ENCODE results near the gene CCNI2.

Gene CCNI2

GRCh38 chr5:132750471-132751230 lies 3.4 kb downstream of the CCNI2 start:
- no peak for DNase-seq (ENCODE audit: low spot score)

GRCh38 chr5:132751444-132751843 lies 4.2 kb downstream of the CCNI2 start:
- no peak for DNase-seq (ENCODE audit: low spot score)

- no peak for DNase-seq (ENCODE audit: low spot score)
Measured at GRCh38 chr5:132751971-132752580, 4.8 kb downstream of the CCNI2 start.

DNA sequence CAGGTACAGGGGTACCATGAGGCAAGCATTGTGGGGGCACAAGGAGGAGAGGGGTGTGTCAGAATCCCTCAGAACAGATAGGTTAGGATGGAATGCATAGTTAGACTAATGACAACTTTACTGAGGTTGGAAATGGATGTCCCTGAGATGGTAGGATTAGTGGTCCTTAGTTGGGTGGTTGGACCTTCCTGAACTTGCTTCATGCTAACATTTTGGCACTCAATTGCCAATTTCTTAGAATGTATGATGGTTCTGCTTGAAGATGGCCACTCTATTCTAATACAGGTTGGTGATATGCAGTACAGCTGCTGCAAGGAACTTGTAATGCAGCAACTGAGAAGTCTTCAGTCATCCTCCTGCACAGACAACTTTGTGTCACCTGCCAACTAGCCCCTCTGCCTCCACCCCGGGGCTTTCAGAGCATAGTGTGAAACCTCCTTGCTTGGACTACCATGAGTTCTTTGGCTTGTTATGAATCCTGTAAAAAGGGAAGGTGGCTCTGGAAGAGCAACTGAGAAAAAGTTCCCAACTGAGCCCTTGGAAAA lies 5.4 kb downstream of the CCNI2 start:
- no peak for DNase-seq (ENCODE audit: low spot score)

DNA sequence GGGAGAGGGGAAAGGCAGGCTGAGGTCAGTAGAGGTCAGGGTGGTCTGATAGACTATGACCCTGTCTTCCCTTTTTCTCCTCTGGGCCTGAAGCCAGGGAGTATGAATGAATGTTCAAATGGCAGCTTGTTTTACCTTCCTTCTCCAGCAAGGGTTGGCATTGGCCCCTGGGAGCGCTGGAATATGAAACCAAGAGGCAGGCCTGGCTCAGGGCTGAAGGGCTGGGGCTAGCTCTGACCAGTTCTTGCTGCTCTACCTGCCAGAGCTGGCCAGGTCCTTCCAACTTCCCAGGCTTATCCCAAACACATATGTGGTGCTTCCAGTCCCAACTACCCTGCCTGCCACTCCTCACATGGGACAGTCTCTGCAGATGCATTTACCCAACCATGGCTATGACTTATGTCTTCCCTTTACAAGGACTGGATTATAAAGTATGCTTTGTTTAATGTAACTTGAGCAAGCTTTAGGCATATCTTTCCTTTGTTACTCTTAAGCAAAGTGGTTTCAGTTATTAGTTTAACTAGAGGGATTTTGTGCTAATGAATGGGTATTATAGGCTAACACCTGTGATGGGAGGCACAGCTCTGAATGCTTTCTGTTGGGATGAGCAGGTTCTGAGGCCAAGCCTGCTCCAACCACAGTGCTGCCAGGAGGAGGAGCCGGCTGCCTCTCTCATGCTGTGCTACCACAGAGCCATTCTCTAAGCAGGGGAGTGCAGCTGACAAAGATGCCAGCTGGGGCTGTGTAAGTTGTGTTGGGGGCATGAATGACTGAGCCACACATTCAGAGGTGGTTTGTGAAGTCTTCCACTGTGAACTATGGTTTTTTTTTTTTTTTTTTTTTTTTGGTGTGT lies 6.1 kb downstream of the CCNI2 start:
- no peak for DNase-seq (ENCODE audit: low spot score)

DNA sequence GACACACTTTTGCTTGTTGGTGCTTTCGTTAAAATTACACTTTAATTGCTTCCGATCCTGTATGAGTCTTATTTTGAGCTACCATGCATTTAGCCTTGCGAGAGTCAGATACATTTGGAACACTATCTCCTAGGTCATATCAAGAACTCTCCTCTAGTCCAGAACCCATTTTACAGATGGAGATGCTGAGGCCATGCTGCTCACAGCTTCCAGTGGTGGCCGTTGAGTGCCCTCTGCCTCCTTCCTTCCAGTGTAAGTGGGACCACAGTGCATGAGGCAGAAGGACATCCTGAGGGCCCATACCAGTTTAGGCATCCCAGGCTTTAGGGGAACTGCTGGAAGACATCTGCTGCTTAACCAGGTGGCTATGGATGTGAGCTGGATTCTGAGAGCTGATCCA lies 6.9 kb downstream of the CCNI2 start:
- no peak for DNase-seq (ENCODE audit: low spot score)

- DNase-seq (ENCODE audit: low spot score) = no peak
Measured at GRCh38 chr5:132754947-132755346, 7.7 kb downstream of the CCNI2 start.

DNA sequence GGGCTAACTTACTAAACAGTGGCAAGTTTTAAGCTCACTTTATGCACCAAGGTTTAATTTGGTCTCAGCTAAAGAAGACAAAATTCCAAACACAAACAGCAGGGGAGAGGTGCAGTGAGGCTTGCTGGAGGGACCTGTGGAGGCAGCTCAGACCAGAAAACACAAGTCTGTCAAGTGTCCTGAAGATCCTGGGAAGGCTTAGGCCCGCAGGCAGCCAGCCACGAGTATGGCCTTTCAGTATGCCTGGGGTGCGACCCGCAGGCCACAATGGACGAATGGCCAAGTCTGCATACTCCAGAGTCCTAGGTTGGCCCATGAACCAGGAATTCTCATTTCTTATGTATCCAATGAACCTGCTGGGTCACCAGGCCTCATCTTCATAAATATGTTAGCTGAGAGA lies 9.3 kb downstream of the CCNI2 start:
- DNase-seq (ENCODE audit: low spot score) = no peak

GRCh38 chr5:132758451-132758850 lies 11.2 kb downstream of the CCNI2 start:
- DNase-seq (ENCODE audit: low spot score) = no peak

- no peak for DNase-seq (ENCODE audit: low spot score)
Measured at GRCh38 chr5:132759114-132760048, 12.2 kb downstream of the CCNI2 start.

- no peak for DNase-seq (ENCODE audit: low spot score)
Measured at GRCh38 chr5:132760049-132760420, 12.8 kb downstream of the CCNI2 start.

DNA sequence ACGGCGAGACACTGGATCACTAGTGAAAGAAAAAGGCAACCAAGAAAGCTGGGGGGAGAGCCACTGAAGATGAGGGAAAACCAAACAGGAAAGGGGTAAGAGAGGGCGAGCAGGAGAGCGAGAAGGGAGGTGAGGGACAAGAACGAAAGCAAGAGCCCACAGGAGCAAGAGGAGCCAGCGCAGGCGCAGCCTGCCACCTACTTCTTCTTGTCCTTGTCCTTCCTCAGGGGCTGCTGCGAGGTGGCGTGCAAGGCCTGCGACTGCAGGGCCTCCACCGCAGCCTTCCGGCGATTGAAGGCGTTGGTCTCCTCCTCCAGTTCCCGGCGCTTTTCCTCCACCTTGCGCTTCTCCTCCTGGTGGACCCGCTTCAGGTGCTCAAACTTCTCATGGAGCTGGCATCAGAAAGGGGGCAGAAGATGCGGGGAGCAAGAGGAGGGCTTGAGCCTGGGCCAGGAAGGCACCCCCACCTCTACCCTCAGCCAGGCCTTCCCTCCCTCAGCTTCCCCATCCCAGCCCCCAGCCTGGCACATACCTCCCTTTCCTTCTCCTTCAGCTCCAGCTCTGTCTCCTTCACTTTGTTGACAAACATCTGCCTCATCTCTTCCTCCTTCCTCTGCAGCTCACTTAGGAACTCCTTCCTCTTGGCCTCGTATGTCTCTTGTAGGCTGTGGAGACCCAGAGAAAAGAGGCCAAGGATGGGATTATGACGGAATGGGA lies 13.5 kb downstream of the CCNI2 start:
- DNase-seq (ENCODE audit: low spot score) = no peak

GRCh38 chr5:132761321-132762240 lies 14.4 kb downstream of the CCNI2 start:
- no peak for DNase-seq (ENCODE audit: low spot score)

- DNase-seq (ENCODE audit: low spot score) = no peak
Measured at GRCh38 chr5:132762246-132763000, 15.2 kb downstream of the CCNI2 start.

DNA sequence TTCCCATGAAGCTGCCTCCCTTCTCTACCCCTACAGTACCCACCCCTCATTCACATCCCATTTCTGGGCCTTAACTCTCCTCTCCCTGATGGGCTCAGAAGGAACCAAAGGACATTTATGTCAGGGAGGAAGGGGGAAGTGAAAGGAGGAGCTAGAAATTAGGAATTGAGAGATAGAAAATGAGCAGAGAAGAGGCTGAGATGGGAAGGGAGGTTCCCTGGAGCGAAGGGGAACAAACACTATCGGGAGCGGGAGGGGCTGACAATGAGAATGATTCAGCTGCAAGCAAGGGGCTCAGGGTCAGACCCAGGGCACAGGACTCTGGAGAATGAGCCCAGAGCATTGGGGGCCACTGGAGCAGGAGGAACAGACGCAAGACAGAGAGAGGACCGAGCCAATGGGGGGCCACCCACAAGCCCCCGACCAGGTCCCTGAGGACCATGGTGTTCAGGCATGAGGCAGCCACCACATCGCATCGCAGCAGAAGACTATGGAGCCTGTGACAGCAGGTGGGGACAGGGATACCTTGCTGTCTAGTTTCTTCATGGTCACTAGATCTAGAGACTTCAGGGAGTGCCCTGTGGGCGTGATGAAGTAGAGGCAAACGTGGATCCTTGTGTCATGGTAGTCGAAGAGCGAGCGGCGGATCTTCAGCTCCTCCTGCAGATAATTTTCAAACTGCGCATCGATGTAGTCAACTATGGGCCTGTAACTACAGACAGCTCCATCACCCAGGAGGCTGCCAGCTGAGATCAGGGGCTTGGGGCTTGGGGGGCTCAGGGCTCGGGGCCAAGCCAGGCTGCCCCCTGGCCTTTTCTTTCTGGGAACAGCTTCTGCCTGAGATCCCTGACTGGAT lies 16.2 kb downstream of the CCNI2 start:
- no peak for DNase-seq (ENCODE audit: low spot score)

DNA sequence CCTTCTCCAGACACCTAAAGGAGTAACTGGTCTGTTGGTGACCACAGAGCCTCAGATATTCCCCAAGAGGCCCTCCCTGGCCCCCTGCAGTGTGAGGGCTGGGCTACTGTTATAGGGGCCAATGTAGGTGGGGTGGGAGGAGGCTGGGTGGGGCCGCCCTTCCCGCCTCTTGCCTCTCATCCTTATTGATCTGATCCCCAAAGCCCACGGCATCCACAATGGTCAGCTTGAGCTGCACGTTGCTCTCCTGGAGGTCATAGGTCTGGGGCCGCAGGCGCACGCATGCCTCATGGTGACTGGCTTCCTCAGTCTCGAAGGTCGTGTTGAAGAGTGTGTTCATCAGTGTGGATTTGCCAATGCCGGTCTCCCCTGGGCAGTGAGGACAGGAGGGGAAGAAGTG lies 16.8 kb downstream of the CCNI2 start:
- no peak for DNase-seq (ENCODE audit: low spot score)

DNA sequence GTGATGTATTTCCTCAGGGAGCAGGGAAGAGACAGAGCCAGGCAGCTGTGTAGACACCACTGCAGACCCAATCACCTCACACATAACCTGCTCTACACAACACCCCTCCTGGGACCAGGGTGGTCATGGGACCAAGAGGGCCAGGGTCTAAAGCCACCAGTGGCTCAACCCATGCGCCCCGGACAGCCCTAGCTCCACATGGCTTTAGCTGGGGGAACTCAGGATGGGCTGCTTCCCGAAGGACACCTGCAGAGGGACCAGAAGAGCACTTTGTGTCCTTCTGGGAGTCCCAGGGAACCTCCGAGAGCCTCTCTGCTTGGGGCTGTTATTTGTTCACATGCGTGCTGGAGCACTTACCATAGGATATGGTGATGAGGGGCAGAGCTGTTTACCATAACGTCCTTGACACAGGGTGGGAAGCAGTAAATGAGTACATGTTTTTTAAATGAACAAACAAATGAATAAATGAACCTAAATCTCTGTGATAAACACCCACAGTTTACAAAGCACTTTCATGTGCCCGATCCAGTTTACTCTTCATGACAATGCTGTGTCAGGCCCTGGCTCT lies 17.5 kb downstream of the CCNI2 start:
- no peak for DNase-seq (ENCODE audit: low spot score)

All from left forelimb (tissue), 1 donor.